HL-60 (cell line): ENCODE data around the gene GLIS1.

ENCODE experiments used
- DNase-seq, 2 experiments: peaks; one replicate each; pipeline ENCODE4 v3.0.0-alpha.2; 2010 to 2020; ENCODE audit warnings: low read depth in 1 of 2, low spot score in 1 of 2
- H3K27ac ChIP-seq: fragments of 250-450 bp; sonication (Bioruptor Pico); replicated peaks from 2 replicates; pipeline ENCODE4 v1.5.1; 2020; ENCODE audit warnings: mild to moderate bottlenecking, moderate library complexity
- H3K27me3 ChIP-seq: fragments of 250-450 bp; sonication (Bioruptor Pico); 2 replicates; pipeline ENCODE4 v1.5.1; 2021; ENCODE audit warnings: mild to moderate bottlenecking, moderate library complexity; ENCODE audit not compliant: insufficient read depth, poor library complexity, severe bottlenecking
- H3K4me3 ChIP-seq: replicated peaks from 2 replicates; pipeline ENCODE4 v1.5.1; 2011; ENCODE audit warnings: mild to moderate bottlenecking, control low read depth, low read length; ENCODE audit not compliant: insufficient read depth
- GABPA ChIP-seq: IDR thresholded peaks from 2 replicates; pipeline ENCODE4 v1.6.1; 2012; ENCODE audit warnings: low read depth
- POLR2AphosphoS5 ChIP-seq: IDR thresholded peaks from 2 replicates; pipeline ENCODE4 v1.6.1; 2012; ENCODE audit warnings: low read depth
- SPI1 ChIP-seq: IDR thresholded peaks from 2 replicates; pipeline ENCODE4 v1.6.1; 2012; ENCODE audit warnings: low read depth, mild to moderate bottlenecking, borderline replicate concordance
- TF ChIP-seq, protein P1 (sequence below): IDR thresholded peaks from 2 replicates; pipeline ENCODE4 v1.6.1; 2012; ENCODE audit warnings: low read depth; ENCODE audit not compliant: insufficient replicate concordance
- TF ChIP-seq, protein P2 (sequence below): IDR thresholded peaks from one replicate; pipeline ENCODE4 v1.5.1; 2011; ENCODE audit warnings: low read length, control low read depth, inconsistent platforms; ENCODE audit not compliant: insufficient read depth

GLIS1 gene

DNA sequence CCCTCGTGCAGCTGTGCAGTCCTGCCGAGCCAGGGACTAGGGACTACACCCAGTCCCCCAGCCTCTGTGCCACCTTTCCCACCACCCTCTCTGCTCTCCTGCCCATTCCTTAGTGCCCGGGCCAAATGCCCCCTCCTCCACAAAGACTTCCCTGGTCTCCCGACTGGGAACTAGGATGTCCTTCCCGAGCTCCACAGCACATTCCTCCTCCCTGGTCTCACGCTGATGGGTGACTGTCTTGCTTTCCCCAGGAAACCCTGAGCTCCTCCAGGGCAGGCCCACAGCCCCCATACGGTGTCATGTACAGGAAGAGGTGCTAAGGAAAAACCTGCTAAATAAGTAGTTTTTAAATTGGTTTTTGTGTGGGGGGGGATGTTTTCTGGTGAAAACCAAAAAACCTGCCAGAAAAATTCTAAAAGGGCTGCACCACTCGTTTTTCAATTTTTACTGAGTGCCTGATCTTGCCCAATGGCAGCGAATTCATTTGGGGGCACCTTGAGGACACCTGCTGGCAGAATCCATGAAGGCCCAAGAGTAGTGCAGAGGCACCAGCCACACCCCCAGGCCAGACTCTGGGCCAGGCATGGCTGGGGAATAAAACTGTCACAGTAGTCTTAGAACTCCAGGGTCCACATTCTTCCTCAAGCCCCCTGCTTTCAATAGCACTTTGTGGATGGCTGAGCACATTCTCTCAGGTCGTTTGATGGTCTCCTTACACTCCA is 50.4 kb downstream of the GLIS1 start:
- H3K4me3 ChIP-seq: no peak overlapping the region
- no peak overlapping the region for H3K27ac ChIP-seq
- H3K27me3 ChIP-seq: peaks cover 15% of the 10 kb centered on the region
- TF ChIP-seq POLR2AphosphoS5 (no peak), GABPA (no peak), SPI1 (no peak)
- TF ChIP-seq, protein P1, sequence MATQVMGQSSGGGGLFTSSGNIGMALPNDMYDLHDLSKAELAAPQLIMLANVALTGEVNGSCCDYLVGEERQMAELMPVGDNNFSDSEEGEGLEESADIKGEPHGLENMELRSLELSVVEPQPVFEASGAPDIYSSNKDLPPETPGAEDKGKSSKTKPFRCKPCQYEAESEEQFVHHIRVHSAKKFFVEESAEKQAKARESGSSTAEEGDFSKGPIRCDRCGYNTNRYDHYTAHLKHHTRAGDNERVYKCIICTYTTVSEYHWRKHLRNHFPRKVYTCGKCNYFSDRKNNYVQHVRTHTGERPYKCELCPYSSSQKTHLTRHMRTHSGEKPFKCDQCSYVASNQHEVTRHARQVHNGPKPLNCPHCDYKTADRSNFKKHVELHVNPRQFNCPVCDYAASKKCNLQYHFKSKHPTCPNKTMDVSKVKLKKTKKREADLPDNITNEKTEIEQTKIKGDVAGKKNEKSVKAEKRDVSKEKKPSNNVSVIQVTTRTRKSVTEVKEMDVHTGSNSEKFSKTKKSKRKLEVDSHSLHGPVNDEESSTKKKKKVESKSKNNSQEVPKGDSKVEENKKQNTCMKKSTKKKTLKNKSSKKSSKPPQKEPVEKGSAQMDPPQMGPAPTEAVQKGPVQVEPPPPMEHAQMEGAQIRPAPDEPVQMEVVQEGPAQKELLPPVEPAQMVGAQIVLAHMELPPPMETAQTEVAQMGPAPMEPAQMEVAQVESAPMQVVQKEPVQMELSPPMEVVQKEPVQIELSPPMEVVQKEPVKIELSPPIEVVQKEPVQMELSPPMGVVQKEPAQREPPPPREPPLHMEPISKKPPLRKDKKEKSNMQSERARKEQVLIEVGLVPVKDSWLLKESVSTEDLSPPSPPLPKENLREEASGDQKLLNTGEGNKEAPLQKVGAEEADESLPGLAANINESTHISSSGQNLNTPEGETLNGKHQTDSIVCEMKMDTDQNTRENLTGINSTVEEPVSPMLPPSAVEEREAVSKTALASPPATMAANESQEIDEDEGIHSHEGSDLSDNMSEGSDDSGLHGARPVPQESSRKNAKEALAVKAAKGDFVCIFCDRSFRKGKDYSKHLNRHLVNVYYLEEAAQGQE: no peak
- TF ChIP-seq, protein P2, sequence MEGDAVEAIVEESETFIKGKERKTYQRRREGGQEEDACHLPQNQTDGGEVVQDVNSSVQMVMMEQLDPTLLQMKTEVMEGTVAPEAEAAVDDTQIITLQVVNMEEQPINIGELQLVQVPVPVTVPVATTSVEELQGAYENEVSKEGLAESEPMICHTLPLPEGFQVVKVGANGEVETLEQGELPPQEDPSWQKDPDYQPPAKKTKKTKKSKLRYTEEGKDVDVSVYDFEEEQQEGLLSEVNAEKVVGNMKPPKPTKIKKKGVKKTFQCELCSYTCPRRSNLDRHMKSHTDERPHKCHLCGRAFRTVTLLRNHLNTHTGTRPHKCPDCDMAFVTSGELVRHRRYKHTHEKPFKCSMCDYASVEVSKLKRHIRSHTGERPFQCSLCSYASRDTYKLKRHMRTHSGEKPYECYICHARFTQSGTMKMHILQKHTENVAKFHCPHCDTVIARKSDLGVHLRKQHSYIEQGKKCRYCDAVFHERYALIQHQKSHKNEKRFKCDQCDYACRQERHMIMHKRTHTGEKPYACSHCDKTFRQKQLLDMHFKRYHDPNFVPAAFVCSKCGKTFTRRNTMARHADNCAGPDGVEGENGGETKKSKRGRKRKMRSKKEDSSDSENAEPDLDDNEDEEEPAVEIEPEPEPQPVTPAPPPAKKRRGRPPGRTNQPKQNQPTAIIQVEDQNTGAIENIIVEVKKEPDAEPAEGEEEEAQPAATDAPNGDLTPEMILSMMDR: no peak
- no peak for DNase-seq

DNA sequence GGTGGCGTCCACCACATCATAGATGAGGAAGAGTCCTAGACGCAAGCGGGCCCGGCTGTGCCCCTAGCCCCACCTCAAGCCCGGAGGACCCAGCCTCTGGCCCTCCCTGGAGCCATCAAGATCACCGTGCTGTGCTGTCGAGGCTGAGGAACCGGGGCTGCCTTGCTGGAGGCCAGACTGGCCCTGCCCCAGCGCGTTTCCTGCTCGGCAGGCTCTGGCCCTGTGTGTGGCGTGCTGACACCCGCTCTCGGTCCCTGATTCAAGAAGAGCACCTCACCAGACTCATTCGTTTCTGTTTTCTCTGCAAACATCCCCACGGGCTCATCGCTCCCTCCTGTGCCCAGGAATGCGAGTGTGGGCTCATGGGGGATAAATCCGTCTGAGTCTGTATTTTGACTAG is 51.1 kb downstream of the GLIS1 start:
- Histone ChIP-seq H3K27ac (no peak overlapping the region), H3K4me3 (no peak overlapping the region), H3K27me3 (peaks cover 12% of the 10 kb centered on the region)
- DNase-seq: no peak
- TF ChIP-seq SPI1 (no peak), GABPA (no peak), POLR2AphosphoS5 (no peak)
- TF ChIP-seq, protein P2: no peak
- TF ChIP-seq, protein P1: no peak

DNA sequence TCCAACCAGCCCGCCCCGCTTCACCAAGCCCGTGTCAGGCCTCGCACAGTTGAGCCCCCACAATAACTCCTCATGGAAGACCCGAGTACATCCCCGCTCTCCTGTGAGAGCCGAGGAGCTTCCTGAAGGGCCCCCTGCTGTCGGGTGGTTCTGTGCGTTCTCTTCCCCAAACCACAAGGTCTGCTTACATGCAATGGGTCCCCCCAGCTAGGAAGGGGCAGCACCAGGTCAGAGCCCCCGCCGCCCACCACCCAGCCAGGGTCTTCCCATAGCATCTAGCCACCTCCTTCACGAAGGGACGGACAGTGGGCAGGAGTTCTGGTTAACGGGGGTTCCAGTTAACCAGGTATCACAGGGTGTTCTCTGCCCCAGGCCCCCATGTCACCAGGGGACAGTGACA is 51.5 kb downstream of the GLIS1 start:
- Histone ChIP-seq H3K4me3 (no peak overlapping the region), H3K27ac (no peak overlapping the region), H3K27me3 (peaks cover 10% of the 10 kb centered on the region)
- TF ChIP-seq SPI1 (no peak), POLR2AphosphoS5 (no peak), GABPA (no peak)
- TF ChIP-seq, protein P1: no peak
- TF ChIP-seq, protein P2: no peak
- no peak for DNase-seq
